B cell (primary cell): Measurements from ENCODE around the gene FEV.

ENCODE experiments used
- CTCF ChIP-seq: fragments of 200-600 bp; IDR thresholded peaks from one replicate; pipeline ENCODE4 v1.8.0; 2022; ENCODE audit warnings: antibody characterized with exemption, mild to moderate bottlenecking
- EZH2 ChIP-seq: IDR thresholded peaks from 2 replicates; pipeline ENCODE4 v1.6.1; 2012; ENCODE audit warnings: borderline replicate concordance, low read depth, mild to moderate bottlenecking, moderate library complexity, low read length; ENCODE audit not compliant: insufficient read depth, poor library complexity, severe bottlenecking

GRCh38 chr2:219022616-219023015 lies 37.6 kb upstream of the FEV start:
- TF ChIP-seq CTCF (no peak), EZH2 (no peak)
